MCF 10A (cell line): Measurements from ENCODE around the gene DUSP19. TPM values are rescaled to one million over a fixed set of nuclear protein-coding genes. Genes with fewer than 3 reads are reported as not detected.

ENCODE experiments used
- BruUV-seq: library from RNA; stranded (reverse); fragments of 400-500 nt; replicated peaks from 2 replicates; lab custom pipeline; 2021; lab: Mats Ljungman, UMichigan
- CTCF ChIA-PET: fragments of 300-600 bp; sonication (Branson Sonifier 250); formaldehyde crosslinking; extraction: SDS; loops from one replicate; lab custom pipeline; 2021; ENCODE audit warnings: antibody characterized with exemption, inconsistent platforms; lab: Yijun Ruan, JAX
- POLR2A ChIA-PET: fragments of 300-600, 350-650 bp; sonication (Branson Sonifier 250); formaldehyde crosslinking; extraction: SDS; loops from one replicate; lab custom pipeline; 2020; ENCODE audit warnings: antibody characterized with exemption, inconsistent platforms; lab: Yijun Ruan, JAX
- DNase-seq: peaks from one replicate; pipeline ENCODE4 v3.0.0-alpha.2; 2018; ENCODE audit not compliant: unreplicated experiment
- H3K27ac Mint-ChIP-seq: one replicate; pipeline ENCODE4 v1.8.0; 2022; ENCODE audit warnings: mild to moderate bottlenecking, low read depth, mixed read lengths; ENCODE audit not compliant: unreplicated experiment
- H3K27me3 Mint-ChIP-seq: one replicate; pipeline ENCODE4 v1.8.0; 2022; ENCODE audit warnings: mixed read lengths; ENCODE audit not compliant: insufficient read depth, unreplicated experiment
- H3K36me3 Mint-ChIP-seq: one replicate; pipeline ENCODE4 v1.8.0; 2022; ENCODE audit warnings: mild to moderate bottlenecking, moderate library complexity, mixed read lengths; ENCODE audit not compliant: insufficient read depth, unreplicated experiment
- H3K4me1 Mint-ChIP-seq: one replicate; pipeline ENCODE4 v1.8.0; 2022; ENCODE audit warnings: mixed read lengths; ENCODE audit not compliant: insufficient read depth, unreplicated experiment
- H3K4me3 Mint-ChIP-seq: one replicate; pipeline ENCODE4 v1.8.0; 2022; ENCODE audit warnings: mild to moderate bottlenecking, moderate library complexity, mixed read lengths; ENCODE audit not compliant: unreplicated experiment
- H3K9me3 Mint-ChIP-seq: one replicate; pipeline ENCODE4 v1.8.0; 2022; ENCODE audit warnings: mixed read lengths; ENCODE audit not compliant: unreplicated experiment
- CTCF ChIP-seq: fragments of 200-600 bp; IDR thresholded peaks from one replicate; pipeline ENCODE4 v1.8.0; 2022; ENCODE audit warnings: antibody characterized with exemption, mild to moderate bottlenecking; ENCODE audit not compliant: unreplicated experiment
- intact Hi-C: fragments of 100-400 bp; cut with micrococcal nuclease; formaldehyde crosslinking; loops from 2 replicates; pipeline ENCODE4 v1.14.1; 2022
- total RNA-seq: library from RNA; stranded (reverse); gene quantifications from 2 replicates; pipeline ENCODE4 v1.2.3, GENCODE V29; 2022

Gene DUSP19
- total RNA-seq, 1 experiment from 2014 or later: 0.84 TPM

GRCh38 chr2:183033951-183034350 lies 44.6 kb upstream of the DUSP19 start:
- peak overlapping the region; percentile 19 for H3K4me3 Mint-ChIP-seq
- peaks cover 62% of the 10 kb centered on the region for H3K4me1 Mint-ChIP-seq
- POLR2A ChIA-PET: interaction anchor here (1.0 to 4.1 kb wide), 6 partner anchors 11 to 90 kb away, joined by 3 to 58 read pairs (median 11); partner anchors contain the start of genes DUSP19 and NUP35
- H3K27ac Mint-ChIP-seq: peak overlapping the region; percentile 57
- H3K36me3 Mint-ChIP-seq: no peaks in the 10 kb centered on the region
- BruUV-seq: no TSS peak
- CTCF ChIA-PET: no interaction called here
- no peak for DNase-seq
- no peaks in the 10 kb centered on the region for H3K9me3 Mint-ChIP-seq
- TF ChIP-seq CTCF: no peak
- H3K27me3 Mint-ChIP-seq: no peaks in the 10 kb centered on the region
- intact Hi-C loops: loop anchor here (2.0 kb wide), 1 partner anchor 45 kb away; the partner anchor contains the start of gene DUSP19

- no peak for TF ChIP-seq CTCF
- Mint-ChIP-seq H3K4me3 (peak overlapping the region; percentile 19), H3K27me3 (no peaks in the 10 kb centered on the region), H3K9me3 (no peaks in the 10 kb centered on the region), H3K27ac (peak overlapping the region; percentile 57), H3K4me1 (peaks cover 55% of the 10 kb centered on the region), H3K36me3 (no peaks in the 10 kb centered on the region)
- POLR2A ChIA-PET: interaction anchor here (0.8 to 4.2 kb wide), 3 partner anchors 9 to 90 kb away, joined by 6 to 58 read pairs (median 33); partner anchors contain the start of gene DUSP19
- BruUV-seq: no TSS peak
- no peak for DNase-seq
- CTCF ChIA-PET: interaction anchor here (0.6 to 0.7 kb wide), 2 partner anchors 77 to 83 kb away, joined by 3 to 5 read pairs; no protein-coding TSS in a partner anchor
- intact Hi-C loops: loop anchor here (2.0 kb wide), 1 partner anchor 44 kb away; the partner anchor contains the start of gene DUSP19
Observed at GRCh38 chr2:183034806-183035205, 43.7 kb upstream of the DUSP19 start.

GRCh38 chr2:183035298-183035953 lies 43.1 kb upstream of the DUSP19 start:
- no peak for TF ChIP-seq CTCF
- BruUV-seq: no TSS peak
- ChIA-PET CTCF (interaction anchor here (0.7 kb wide), 1 partner anchor 83 kb away, joined by 3 read pairs; no protein-coding TSS in a partner anchor), POLR2A (interaction anchor here (0.8 to 4.2 kb wide), 6 partner anchors 10 to 90 kb away, joined by 3 to 58 read pairs (median 16); partner anchors contain the start of genes DUSP19 and NUP35)
- Mint-ChIP-seq H3K36me3 (no peaks in the 10 kb centered on the region), H3K4me1 (peaks cover 49% of the 10 kb centered on the region), H3K27ac (peak overlapping the region; percentile 57), H3K27me3 (no peaks in the 10 kb centered on the region), H3K9me3 (no peaks in the 10 kb centered on the region), H3K4me3 (peak overlapping the region; percentile 96)
- intact Hi-C loops: loop anchor here (2.0 kb wide), 1 partner anchor 43 kb away; the partner anchor contains the start of gene DUSP19
- peak; percentile 62 for DNase-seq
